GM19238 (cell line): Measurements from ENCODE around the gene FRMD8.
"Not testable (repeated sequence)": the region's sequence is repeated elsewhere in the genome, so short reads cannot be mapped to it uniquely, and the experiment has no call there.

ENCODE experiments used
- DNase-seq: peaks from one replicate; pipeline ENCODE4 v3.0.0; 2011; ENCODE audit warnings: low spot score; ENCODE audit not compliant: insufficient read length

FRMD8 gene

GRCh38 chr11:65413077-65413664 is 26.7 kb downstream of the FRMD8 start:
- not testable (repeated sequence) for DNase-seq

GRCh38 chr11:65414776-65415498 is 28.5 kb downstream of the FRMD8 start:
- no peak for DNase-seq

DNA sequence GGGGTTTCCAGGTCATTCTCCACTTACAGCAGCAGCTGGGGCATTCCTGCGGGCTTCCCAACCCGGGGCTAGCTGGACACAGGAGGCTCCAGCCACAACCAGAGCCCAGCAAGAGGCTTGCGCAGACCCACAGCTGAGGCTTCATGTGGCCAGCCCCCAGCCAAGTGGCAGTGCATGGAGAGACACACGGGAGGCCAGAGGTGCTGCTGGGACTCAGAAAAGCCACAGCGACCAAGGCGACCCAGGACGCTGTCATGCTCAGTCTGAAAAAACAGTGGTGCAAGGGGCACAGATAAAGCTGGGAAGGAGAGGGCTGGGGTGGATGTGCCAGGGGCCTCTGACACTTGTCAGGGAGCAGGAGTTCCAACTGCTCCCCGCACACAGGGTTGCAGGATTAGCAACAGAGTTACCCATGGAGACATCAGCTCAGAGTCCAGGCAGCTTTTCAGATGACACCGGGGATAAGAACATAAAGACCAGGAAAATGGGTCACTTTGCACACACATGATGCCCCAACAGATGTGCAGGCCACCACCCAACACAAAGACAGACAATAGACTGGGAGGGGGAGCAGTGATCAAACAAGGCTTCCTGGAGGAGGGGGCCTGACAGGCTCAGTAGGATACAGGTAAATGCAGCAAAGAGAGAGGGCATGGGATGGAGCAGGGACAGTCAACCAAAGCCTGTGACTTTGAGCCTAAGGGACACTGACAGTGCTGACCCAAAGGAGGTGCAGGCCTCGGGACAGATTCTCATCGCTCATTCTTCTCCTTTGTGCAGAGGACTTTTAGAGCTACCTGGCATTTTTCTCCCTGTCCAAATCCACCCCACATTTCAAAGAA is 29.3 kb downstream of the FRMD8 start:
- DNase-seq, result no peak

DNA sequence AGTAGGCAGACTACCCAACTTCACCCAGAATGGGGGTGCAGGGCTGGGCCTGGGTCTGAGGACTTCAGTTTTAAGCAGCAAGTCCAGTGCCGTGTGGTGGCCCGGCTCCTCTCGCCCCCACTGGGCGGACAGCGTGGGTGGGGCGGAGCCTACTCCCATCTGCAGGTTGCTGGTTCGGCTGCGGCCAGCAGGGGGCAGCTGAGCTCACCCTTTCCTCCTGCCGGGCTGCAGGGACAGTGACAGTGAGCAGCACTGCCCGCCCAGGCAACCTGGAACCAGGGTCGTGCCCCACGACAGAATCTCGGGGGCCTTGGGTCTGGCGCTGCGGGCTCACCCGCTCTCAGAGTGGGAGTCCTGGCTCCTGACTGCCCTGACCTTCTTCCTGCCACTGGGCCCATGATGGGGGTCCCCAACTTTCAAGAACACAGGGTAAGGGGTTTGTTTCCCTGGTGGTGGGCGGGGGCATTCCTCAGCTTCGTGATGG is 29.9 kb downstream of the FRMD8 start:
- peak; percentile 93 for DNase-seq

DNA sequence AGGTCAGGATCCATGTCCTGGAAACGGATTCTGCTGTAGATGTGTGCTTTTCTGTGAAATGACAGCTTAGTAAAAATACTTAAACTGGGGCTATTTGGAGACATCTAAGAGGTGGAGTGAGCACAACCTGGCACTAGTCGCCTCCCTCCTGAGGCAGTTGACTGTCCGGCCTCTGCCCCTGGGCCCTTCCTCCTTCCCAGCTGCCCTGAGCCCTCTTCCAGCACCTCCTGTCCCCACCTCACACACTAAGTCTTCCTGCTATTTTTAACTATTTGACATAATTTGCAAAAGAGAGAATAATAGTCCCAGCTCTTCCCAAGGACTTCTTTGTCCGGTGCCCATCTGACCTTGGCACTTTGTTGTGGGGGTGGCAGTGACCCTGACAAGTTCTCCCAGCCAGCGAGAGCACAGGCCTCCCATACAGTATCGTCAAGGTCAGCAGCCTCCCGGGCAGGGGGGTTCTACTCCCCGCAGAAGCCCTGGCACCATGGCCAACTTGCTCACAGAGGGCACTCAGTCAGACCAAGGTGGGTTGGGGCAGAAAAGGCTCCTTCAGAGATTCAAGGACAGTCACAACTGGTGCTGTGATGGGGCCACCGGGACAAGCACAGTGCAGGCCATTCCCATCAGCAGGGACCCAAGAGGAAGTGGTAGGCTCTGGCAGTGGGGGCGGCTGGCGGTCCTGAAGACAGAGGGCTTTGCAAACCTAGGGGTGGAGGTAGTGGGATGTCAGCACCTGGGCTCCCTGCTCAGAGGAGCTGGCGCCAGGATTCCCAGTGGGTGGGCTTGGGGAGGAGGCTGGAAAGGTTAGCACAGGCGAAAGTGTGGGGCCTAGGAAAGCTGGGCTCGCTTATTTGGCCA is 30.6 kb downstream of the FRMD8 start:
- DNase-seq, result no peak

- DNase-seq, result no peak
Observed at GRCh38 chr11:65417702-65418430, 31.4 kb downstream of the FRMD8 start.

DNA sequence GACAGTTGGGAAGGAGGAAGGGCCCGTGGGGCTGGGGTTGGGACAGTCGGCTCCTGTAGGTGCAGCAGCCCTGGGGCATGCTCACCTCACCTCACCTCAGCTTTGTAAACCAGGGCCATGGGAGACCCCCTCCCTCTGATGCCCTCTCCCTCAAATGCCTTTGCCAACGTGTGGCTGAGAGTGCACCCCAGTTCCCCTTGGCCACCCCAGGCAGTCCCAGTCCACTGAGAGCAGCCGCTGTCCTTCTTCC is 31.9 kb downstream of the FRMD8 start:
- no peak for DNase-seq

- peak; percentile 91 for DNase-seq
Observed at GRCh38 chr11:65418681-65419459, 32.4 kb downstream of the FRMD8 start.

GRCh38 chr11:65419460-65419771 is 33.0 kb downstream of the FRMD8 start:
- no peak for DNase-seq

DNA sequence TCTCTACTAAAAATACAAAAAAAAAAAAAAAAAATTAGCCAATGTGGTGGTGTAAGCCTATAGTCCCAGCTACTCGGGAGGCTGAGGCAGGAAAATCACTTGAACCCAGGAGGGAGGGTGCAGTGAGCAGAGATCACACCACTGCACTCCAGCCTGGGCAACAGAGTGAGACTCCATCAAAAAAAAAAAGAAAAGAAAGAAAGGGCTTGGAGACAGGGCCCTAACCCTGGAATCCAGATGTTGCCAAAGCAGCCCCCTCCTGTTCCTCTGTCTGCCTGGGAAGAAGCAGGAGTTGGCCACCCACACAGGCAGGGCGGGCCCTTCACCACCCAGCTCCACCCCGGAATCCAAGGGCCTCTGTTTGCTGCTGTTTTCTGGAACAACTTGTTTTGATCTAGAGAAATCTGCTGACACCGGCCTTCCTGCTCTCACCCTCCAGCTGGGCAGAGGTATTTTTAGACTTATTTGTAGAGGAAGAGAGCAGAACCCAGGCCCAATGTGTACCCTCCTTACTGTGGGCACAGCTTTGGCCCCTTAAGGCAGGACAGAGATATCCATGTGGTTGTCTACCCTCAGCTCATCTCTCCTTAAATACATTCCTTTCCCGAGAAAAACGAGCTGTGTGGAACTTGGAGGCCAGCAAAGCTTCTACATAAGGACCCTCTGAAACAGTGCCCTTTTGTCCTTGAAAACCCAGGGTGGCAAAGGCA is 33.5 kb downstream of the FRMD8 start:
- no peak for DNase-seq

GRCh38 chr11:65420506-65420905 is 34.1 kb downstream of the FRMD8 start:
- DNase-seq, result no peak

DNA sequence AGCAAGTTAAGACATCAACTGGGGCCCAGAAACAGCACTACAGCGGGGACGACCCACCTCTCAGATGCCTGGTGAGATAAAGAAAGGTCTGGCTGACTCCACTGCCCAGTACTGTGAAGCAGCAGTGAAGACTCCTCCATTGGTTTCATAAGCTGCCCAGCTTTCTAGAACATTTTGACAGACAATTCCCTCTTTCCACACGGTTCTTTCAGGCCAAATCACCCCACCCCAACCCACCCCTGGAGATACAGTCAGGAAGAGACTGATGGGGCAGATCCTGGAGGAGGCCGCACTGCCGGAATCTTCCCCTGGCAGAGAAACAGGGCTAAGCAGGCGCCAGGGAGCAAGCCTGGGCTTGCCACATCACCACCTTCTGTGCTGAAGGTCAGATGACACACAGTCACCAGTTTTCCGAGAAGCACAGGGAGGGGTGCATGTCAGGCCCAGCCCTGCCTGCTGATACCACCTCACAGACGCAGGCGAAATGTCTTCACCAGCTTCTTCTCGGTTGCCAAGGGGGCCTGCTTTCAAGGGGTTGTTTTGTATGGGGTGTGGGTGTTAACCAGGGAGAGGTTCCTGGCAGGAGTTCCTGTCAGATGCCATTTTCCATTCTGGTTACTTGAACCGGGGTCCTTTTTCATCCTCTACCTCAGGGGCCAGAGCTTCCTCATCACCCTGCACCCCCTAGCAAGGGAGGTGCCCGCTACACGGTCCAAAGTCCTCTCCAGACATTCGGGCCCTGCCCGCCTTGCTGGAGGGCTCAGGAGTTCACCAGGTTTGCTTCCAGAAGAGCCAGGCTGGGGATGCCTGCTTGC is 34.7 kb downstream of the FRMD8 start:
- DNase-seq, result no peak

DNA sequence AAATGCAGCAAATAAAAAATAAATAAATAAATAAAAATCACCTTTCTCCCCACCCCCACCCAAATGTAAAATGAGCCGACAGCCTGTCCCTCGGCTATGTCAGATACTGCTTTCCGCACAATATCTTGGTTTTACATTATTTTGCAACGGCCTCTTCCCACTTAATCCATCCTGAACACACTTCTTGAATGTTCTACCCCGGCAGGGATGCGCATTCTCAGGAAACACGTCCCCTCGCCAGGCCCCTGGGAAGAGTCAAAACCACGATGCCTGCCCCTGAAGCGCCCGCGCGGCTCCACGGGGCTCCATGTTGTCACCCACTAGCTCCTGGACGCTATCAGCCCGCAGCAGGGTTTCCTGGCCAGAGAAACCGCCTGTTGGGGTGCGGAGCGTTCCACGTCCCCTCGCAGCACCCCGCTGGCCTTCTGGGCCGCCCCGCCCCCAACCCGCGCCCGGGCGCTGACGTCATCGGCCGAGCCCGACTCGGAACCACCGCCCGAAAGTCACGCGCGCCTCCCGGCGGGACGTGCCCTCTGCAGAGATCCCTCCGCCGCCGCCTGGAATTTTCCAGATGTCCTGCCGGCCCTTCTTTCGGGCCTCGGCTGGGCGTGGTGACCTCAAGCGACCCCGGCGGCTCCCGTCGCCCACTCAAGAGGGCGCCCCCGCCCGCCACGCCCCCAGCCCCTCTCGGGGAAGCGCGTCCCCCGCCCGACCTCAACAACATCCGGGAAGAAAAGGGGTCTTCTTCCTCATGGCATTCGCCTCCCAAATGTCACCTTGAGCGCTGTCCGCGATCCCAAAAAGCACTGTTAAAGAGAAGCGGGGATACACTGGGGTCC is 35.6 kb downstream of the FRMD8 start:
- peak; percentile 31 for DNase-seq

GRCh38 chr11:65422633-65423515 is 36.4 kb downstream of the FRMD8 start, which contains the start of gene NEAT1:
Gene NEAT1, plus strand, starts transcription at chr11:65422798.
- peak; percentile 42 for DNase-seq

DNA sequence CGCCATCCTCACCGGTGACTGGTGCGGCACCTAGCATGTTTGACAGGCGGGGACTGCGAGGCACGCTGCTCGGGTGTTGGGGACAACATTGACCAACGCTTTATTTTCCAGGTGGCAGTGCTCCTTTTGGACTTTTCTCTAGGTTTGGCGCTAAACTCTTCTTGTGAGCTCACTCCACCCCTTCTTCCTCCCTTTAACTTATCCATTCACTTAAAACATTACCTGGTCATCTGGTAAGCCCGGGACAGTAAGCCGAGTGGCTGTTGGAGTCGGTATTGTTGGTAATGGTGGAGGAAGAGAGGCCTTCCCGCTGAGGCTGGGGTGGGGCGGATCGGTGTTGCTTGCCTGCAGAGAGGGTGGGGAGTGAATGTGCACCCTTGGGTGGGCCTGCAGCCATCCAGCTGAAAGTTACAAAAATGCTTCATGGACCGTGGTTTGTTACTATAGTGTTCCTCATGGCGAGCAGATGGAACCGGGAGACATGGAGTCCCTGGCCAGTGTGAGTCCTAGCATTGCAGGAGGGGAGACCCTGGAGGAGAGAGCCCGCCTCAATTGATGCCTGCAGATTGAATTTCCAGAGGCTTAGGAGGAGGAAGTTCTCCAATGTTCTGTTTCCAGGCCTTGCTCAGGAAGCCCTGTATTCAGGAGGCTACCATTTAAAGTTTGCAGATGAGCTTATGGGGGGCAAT is 37.2 kb downstream of the FRMD8 start:
- no peak for DNase-seq
